ENCODE data around the gene ERN2.

The ERN2 gene

GRCh38 chr16:23748630-23749029 is 35.6 kb upstream of the ERN2 start:
- H3K27ac ChIP-seq (replicated peaks), result no peak overlapping the region
- no peak for TF ChIP-seq GABPA (IDR thresholded peaks at IDR 0.05; ENCODE audit: low read depth)
- TF ChIP-seq SPI1 (IDR thresholded peaks at IDR 0.05; ENCODE audit: borderline replicate concordance, low read depth), result no peak
- TF ChIP-seq CTCF (IDR thresholded peaks at IDR 0.05; ENCODE audit: insufficient read depth, low read length), result no peak
- TF ChIP-seq POLR2AphosphoS5 (IDR thresholded peaks at IDR 0.05; ENCODE audit: low read depth), result no peak
- no peak for TF ChIP-seq REST (IDR thresholded peaks at IDR 0.05; ENCODE audit: insufficient replicate concordance, low read depth)
- no peak overlapping the region for H3K4me3 ChIP-seq (replicated peaks; ENCODE audit: insufficient read depth, low read length)
- H3K27me3 ChIP-seq (ENCODE audit: insufficient read depth, poor library complexity, severe bottlenecking), result peaks cover 2% of the 10 kb centered on the region
- no peak for DNase-seq (ENCODE audit: low read depth in 1 of 2, low spot score in 1 of 2)

- no peak for DNase-seq (ENCODE audit: low read depth in 1 of 2, low spot score in 1 of 2)
- no peak overlapping the region for H3K4me3 ChIP-seq (replicated peaks; ENCODE audit: insufficient read depth, low read length)
- TF ChIP-seq SPI1 (IDR thresholded peaks at IDR 0.05; ENCODE audit: borderline replicate concordance, low read depth), result no peak
- no peak for TF ChIP-seq POLR2AphosphoS5 (IDR thresholded peaks at IDR 0.05; ENCODE audit: low read depth)
- no peak for TF ChIP-seq CTCF (IDR thresholded peaks at IDR 0.05; ENCODE audit: insufficient read depth, low read length)
- no peak for TF ChIP-seq GABPA (IDR thresholded peaks at IDR 0.05; ENCODE audit: low read depth)
- no peak for TF ChIP-seq REST (IDR thresholded peaks at IDR 0.05; ENCODE audit: insufficient replicate concordance, low read depth)
- no peaks in the 10 kb centered on the region for H3K27me3 ChIP-seq (ENCODE audit: insufficient read depth, poor library complexity, severe bottlenecking)
- no peak overlapping the region for H3K27ac ChIP-seq (replicated peaks)
These were observed 32.2 kb upstream of the ERN2 start for GRCh38 chr16:23745263-23745662.

- no peak overlapping the region for H3K4me3 ChIP-seq (replicated peaks; ENCODE audit: insufficient read depth, low read length)
- DNase-seq (ENCODE audit: low read depth in 1 of 2, low spot score in 1 of 2), result no peak
- TF ChIP-seq CTCF (IDR thresholded peaks at IDR 0.05; ENCODE audit: insufficient read depth, low read length) (no peak), SPI1 (IDR thresholded peaks at IDR 0.05; ENCODE audit: borderline replicate concordance, low read depth) (no peak), GABPA (IDR thresholded peaks at IDR 0.05; ENCODE audit: low read depth) (no peak), REST (IDR thresholded peaks at IDR 0.05; ENCODE audit: insufficient replicate concordance, low read depth) (no peak), POLR2AphosphoS5 (IDR thresholded peaks at IDR 0.05; ENCODE audit: low read depth) (no peak)
- peaks cover 2% of the 10 kb centered on the region for H3K27me3 ChIP-seq (ENCODE audit: insufficient read depth, poor library complexity, severe bottlenecking)
- H3K27ac ChIP-seq (replicated peaks), result no peak overlapping the region
These were observed 29.7 kb upstream of the ERN2 start for GRCh38 chr16:23742766-23743165.

Data from HL-60 (cell line).